ENCODE results near the gene SLC25A21.

DNA sequence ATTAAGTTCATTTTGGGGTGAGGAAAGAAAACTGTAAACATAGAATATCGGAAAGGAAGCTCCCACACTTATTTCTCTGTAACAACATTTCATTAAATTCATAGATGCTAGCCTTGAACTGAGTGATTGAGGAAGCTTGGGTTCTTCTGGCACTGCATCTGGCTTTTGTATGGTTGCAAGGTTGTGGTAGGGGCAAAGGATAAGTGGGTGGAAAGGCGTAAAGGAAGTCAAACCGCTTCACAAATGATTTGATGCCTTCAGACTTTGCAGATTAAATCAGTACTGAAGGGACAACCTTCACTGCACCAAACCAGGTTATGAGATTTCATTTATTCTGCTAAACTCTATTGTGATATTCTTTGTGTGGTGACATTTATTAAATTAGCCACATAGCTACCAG, 538.8 kb downstream of the SLC25A21 start:
- no peak for TF ChIP-seq EZH2phosphoT487 (IDR thresholded peaks at IDR 0.05; ENCODE audit: borderline replicate concordance, low read length)
- TF ChIP-seq, protein P1, sequence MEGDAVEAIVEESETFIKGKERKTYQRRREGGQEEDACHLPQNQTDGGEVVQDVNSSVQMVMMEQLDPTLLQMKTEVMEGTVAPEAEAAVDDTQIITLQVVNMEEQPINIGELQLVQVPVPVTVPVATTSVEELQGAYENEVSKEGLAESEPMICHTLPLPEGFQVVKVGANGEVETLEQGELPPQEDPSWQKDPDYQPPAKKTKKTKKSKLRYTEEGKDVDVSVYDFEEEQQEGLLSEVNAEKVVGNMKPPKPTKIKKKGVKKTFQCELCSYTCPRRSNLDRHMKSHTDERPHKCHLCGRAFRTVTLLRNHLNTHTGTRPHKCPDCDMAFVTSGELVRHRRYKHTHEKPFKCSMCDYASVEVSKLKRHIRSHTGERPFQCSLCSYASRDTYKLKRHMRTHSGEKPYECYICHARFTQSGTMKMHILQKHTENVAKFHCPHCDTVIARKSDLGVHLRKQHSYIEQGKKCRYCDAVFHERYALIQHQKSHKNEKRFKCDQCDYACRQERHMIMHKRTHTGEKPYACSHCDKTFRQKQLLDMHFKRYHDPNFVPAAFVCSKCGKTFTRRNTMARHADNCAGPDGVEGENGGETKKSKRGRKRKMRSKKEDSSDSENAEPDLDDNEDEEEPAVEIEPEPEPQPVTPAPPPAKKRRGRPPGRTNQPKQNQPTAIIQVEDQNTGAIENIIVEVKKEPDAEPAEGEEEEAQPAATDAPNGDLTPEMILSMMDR (IDR thresholded peaks at IDR 0.05; ENCODE audit: low read depth, low read length, poor library complexity, severe bottlenecking) = no peak

Data from DOHH2 (cell line).